ENCODE results near the gene ZNF775. TPM values are rescaled to one million over a fixed set of nuclear protein-coding genes. Genes with fewer than 3 reads are reported as not detected.

Gene ZNF775
- polyA plus RNA-seq, 1 donor (not counting 4 experiments of a cell fraction or from before 2014, with no cell fraction given) = 1.0 TPM

DNA sequence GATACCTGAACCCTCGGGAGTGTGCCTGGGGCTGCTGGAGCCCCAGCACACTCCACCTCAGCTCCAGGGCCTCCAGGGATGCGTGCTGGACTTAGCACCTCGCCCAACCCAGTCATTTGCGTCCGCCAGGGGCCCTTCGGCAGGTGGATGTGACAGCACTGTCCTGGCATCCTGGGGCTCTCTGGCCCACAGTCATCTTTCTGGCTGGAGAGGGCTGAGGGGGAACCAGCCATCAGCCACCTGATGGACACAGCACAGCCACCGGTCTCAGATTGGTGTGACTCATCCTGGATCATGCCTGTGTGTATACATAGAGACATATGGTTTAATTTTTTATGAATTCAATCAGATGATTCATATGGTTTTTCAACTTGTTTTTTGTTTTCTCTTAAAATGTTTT, 11.1 kb downstream of the ZNF775 start:
- FAIRE-seq (no peak), DNase-seq (ENCODE audit: low read depth, low spot score) (no peak)
- dilution Hi-C loops (cut with MboI; ENCODE audit: extremely low pct_ligation_motif_present, low sequenced_read_pairs) = no loop called here
- Histone ChIP-seq H3K27me3 (ENCODE audit: control insufficient read depth, extremely low read depth, insufficient read depth, low read length) (no peaks in the 10 kb centered on the region), H3K79me2 (ENCODE audit: control insufficient read depth, insufficient read depth, low read length) (no peaks in the 10 kb centered on the region), H4K20me1 (ENCODE audit: control insufficient read depth, extremely low read depth, insufficient read depth, low read length) (no peaks in the 10 kb centered on the region), H3K4me3 (ENCODE audit: control insufficient read depth in 2 of 3, extremely low read depth in 1 of 3, insufficient read depth in 2 of 3, low read depth in 1 of 3, low read length in 3 of 3) (no peak overlapping the region), H3K9ac (ENCODE audit: control insufficient read depth, extremely low read depth, insufficient read depth, low read length) (no peak overlapping the region), H3K4me2 (ENCODE audit: control insufficient read depth, extremely low read depth, insufficient read depth, low read depth, low read length) (no peak overlapping the region), H2AFZ (ENCODE audit: control insufficient read depth, low read length) (no peak overlapping the region), H3K27ac (ENCODE audit: control insufficient read depth, insufficient read depth, low read length) (no peak overlapping the region), H3K36me3 (ENCODE audit: control insufficient read depth in 2 of 2, extremely low read depth in 1 of 2, insufficient read depth in 2 of 2, low read length in 2 of 2) (peaks cover 0 to 2% of the 10 kb centered on the region in 2 experiments), H3K9me1 (ENCODE audit: control insufficient read depth, extremely low read depth, insufficient read depth, low read length) (no peaks in the 10 kb centered on the region), H3K4me1 (ENCODE audit: control insufficient read depth, extremely low read depth, insufficient read depth, low read length) (no peaks in the 10 kb centered on the region), H3K9me3 (ENCODE audit: control insufficient read depth, low read depth, low read length) (no peaks in the 10 kb centered on the region)
- no peak for TF ChIP-seq EZH2 (IDR thresholded peaks at IDR 0.05; ENCODE audit: low read length)
- no peak for TF ChIP-seq CTCF (optimal IDR thresholded peaks at IDR 0.05 in 1 of 3, IDR thresholded peaks at IDR 0.05 in 1 of 3, conservative IDR thresholded peaks at IDR 0.05 in 1 of 3; ENCODE audit: extremely low read depth in 1 of 3, insufficient read depth in 2 of 3, low read length in 3 of 3)

- H3K4me3 ChIP-seq (ENCODE audit: control insufficient read depth in 2 of 3, extremely low read depth in 1 of 3, insufficient read depth in 2 of 3, low read depth in 1 of 3, low read length in 3 of 3) = no peak overlapping the region
- dilution Hi-C loops (cut with MboI; ENCODE audit: extremely low pct_ligation_motif_present, low sequenced_read_pairs) = no loop called here
- no peak overlapping the region for H3K4me2 ChIP-seq (ENCODE audit: control insufficient read depth, extremely low read depth, insufficient read depth, low read depth, low read length)
- H3K36me3 ChIP-seq (ENCODE audit: control insufficient read depth in 2 of 2, extremely low read depth in 1 of 2, insufficient read depth in 2 of 2, low read length in 2 of 2) = peaks cover 0 to 2% of the 10 kb centered on the region in 2 experiments
- H4K20me1 ChIP-seq (ENCODE audit: control insufficient read depth, extremely low read depth, insufficient read depth, low read length) = no peaks in the 10 kb centered on the region
- no peaks in the 10 kb centered on the region for H3K79me2 ChIP-seq (ENCODE audit: control insufficient read depth, insufficient read depth, low read length)
- no peak for TF ChIP-seq EZH2 (IDR thresholded peaks at IDR 0.05; ENCODE audit: low read length)
- TF ChIP-seq CTCF (optimal IDR thresholded peaks at IDR 0.05 in 1 of 3, IDR thresholded peaks at IDR 0.05 in 1 of 3, conservative IDR thresholded peaks at IDR 0.05 in 1 of 3; ENCODE audit: extremely low read depth in 1 of 3, insufficient read depth in 2 of 3, low read length in 3 of 3) = no peak
- no peak for FAIRE-seq
- no peaks in the 10 kb centered on the region for H3K9me1 ChIP-seq (ENCODE audit: control insufficient read depth, extremely low read depth, insufficient read depth, low read length)
- no peak overlapping the region for H3K27ac ChIP-seq (ENCODE audit: control insufficient read depth, insufficient read depth, low read length)
- no peak for DNase-seq (ENCODE audit: low read depth, low spot score)
- no peaks in the 10 kb centered on the region for H3K4me1 ChIP-seq (ENCODE audit: control insufficient read depth, extremely low read depth, insufficient read depth, low read length)
- no peaks in the 10 kb centered on the region for H3K27me3 ChIP-seq (ENCODE audit: control insufficient read depth, extremely low read depth, insufficient read depth, low read length)
- H2AFZ ChIP-seq (ENCODE audit: control insufficient read depth, low read length) = no peak overlapping the region
- no peaks in the 10 kb centered on the region for H3K9me3 ChIP-seq (ENCODE audit: control insufficient read depth, low read depth, low read length)
- no peak overlapping the region for H3K9ac ChIP-seq (ENCODE audit: control insufficient read depth, extremely low read depth, insufficient read depth, low read length)
Measured at GRCh38 chr7:150393325-150393724, 14.2 kb downstream of the ZNF775 start.

Measured in keratinocyte (primary cell).